ENCODE results near the gene PARVB.

PARVB gene

DNA sequence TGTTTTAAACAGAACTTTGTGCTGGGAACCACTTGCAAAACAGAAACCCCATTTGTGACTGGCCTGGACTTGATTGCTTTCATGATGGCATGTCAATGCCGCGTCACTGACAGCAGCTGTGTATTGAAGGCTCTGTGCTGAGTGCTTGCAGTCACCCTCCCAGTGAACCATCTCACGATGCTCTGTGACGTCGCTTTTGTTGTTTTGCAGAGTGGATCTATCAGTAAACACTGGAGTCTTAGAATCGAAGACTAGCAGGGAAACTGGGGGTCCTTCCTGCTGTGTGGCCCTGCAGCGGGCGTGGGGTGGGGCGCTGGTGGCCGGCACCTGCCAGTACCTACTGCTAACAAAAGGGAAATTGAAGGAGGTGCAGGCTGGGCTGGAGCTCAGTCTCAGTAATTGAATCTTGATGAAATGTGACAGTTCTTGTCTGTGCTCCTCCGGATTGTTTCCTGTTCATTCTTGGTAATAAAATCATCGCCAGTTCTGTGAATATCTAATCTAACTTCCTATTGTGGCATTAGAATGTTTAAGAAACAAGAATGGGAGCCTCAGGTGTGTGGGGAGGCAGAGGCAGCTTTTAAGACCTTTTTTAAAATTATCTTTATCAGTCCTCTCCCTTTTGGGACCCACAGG lies 106.1 kb downstream of the PARVB start:
- Histone ChIP-seq H3K36me3 (replicated peaks; ENCODE audit: low read depth, low read length) (peaks cover 39% of the 10 kb centered on the region), H3K27ac (ENCODE audit: low read length) (no peak overlapping the region), H4K20me1 (ENCODE audit: insufficient read depth, low read length) (peaks cover 15% of the 10 kb centered on the region; the same call in 1 of the 2 replicates), H3K27me3 (ENCODE audit: low read depth, low read length) (no peaks in the 10 kb centered on the region), H3K4me2 (ENCODE audit: low read length) (no peak overlapping the region), H3K4me3 (ENCODE audit: low read length) (no peak overlapping the region), H2AFZ (ENCODE audit: low read depth, low read length) (no peak overlapping the region), H3K79me2 (ENCODE audit: low read length) (no peaks in the 10 kb centered on the region), H3K4me1 (ENCODE audit: low read length) (no peaks in the 10 kb centered on the region), H3K9ac (ENCODE audit: low read length) (no peak overlapping the region), H3K9me3 (ENCODE audit: insufficient read depth, low read length) (no peaks in the 10 kb centered on the region)
- TF ChIP-seq, protein P1, sequence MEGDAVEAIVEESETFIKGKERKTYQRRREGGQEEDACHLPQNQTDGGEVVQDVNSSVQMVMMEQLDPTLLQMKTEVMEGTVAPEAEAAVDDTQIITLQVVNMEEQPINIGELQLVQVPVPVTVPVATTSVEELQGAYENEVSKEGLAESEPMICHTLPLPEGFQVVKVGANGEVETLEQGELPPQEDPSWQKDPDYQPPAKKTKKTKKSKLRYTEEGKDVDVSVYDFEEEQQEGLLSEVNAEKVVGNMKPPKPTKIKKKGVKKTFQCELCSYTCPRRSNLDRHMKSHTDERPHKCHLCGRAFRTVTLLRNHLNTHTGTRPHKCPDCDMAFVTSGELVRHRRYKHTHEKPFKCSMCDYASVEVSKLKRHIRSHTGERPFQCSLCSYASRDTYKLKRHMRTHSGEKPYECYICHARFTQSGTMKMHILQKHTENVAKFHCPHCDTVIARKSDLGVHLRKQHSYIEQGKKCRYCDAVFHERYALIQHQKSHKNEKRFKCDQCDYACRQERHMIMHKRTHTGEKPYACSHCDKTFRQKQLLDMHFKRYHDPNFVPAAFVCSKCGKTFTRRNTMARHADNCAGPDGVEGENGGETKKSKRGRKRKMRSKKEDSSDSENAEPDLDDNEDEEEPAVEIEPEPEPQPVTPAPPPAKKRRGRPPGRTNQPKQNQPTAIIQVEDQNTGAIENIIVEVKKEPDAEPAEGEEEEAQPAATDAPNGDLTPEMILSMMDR (IDR thresholded peaks at IDR 0.05; ENCODE audit: low read depth, low read length) = no peak
- no peak for TF ChIP-seq EZH2phosphoT487 (IDR thresholded peaks at IDR 0.05; ENCODE audit: low read depth)

DNA sequence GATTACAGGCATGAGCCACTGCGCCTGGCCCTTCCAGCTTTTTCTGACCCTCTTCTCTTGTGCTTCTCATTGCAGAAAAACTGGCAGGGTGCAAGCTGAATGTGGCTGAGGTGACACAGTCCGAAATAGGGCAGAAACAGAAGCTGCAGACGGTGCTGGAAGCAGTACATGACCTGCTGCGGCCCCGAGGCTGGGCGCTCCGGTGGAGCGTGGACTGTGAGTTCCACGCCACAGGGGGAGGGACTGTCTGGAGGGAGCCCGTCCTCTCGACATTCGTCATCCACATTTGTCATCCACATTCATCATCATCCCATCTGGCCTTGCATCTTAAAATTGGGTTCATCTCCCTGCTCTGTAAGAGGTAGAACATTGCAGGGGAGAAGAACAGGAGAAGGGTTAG lies 107.3 kb downstream of the PARVB start:
- H3K9me3 ChIP-seq (ENCODE audit: insufficient read depth, low read length) = peaks cover 4% of the 10 kb centered on the region; the same call in 1 of the 2 replicates
- no peak overlapping the region for H3K27ac ChIP-seq (ENCODE audit: low read length)
- no peaks in the 10 kb centered on the region for H3K79me2 ChIP-seq (ENCODE audit: low read length)
- H2AFZ ChIP-seq (ENCODE audit: low read depth, low read length) = no peak overlapping the region
- H3K36me3 ChIP-seq (replicated peaks; ENCODE audit: low read depth, low read length) = peaks cover 42% of the 10 kb centered on the region
- no peak overlapping the region for H3K4me2 ChIP-seq (ENCODE audit: low read length)
- H3K9ac ChIP-seq (ENCODE audit: low read length) = no peak overlapping the region
- TF ChIP-seq, protein P1 (IDR thresholded peaks at IDR 0.05; ENCODE audit: low read depth, low read length) = no peak
- TF ChIP-seq EZH2phosphoT487 (IDR thresholded peaks at IDR 0.05; ENCODE audit: low read depth) = no peak
- H4K20me1 ChIP-seq (ENCODE audit: insufficient read depth, low read length) = peaks cover 15% of the 10 kb centered on the region; the same call in 1 of the 2 replicates
- no peaks in the 10 kb centered on the region for H3K27me3 ChIP-seq (ENCODE audit: low read depth, low read length)
- no peaks in the 10 kb centered on the region for H3K4me1 ChIP-seq (ENCODE audit: low read length)
- no peak overlapping the region for H3K4me3 ChIP-seq (ENCODE audit: low read length)

DNA sequence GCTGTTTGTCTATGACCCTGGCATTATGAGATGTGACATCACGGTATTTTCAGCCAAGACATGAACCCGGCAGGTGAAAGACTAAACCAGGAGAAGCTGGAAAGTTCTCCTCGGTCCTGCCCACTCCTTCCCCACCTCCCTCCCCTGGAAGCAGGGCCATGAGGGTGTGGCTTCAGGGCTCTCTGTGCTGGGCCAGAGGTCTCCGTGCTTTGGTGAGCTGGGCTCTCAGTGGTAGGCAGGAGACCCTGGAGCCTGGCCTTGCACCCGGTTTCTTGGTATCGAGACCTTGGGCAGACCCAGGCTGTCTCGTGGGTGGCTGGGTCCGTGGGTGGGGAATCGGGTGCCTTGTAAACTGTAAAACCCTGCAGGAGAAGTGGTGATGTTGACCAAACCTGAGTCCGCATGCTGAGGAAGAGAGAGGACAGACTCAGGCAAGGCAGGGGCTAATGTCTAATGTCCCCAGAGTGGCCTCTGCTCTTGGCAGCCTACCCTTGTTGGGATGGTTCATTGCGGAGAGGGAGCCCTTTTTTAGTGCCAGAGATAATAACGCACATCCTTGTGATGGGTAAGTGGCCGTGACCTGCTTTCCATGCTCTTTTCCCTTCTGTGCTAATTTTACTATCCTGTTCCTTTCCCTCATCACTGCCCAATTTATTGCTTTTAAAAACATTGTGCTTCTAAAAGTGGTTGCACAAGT lies 108.0 kb downstream of the PARVB start:
- Histone ChIP-seq H3K79me2 (ENCODE audit: low read length) (no peaks in the 10 kb centered on the region), H3K36me3 (replicated peaks; ENCODE audit: low read depth, low read length) (peaks cover 42% of the 10 kb centered on the region), H4K20me1 (ENCODE audit: insufficient read depth, low read length) (peaks cover 15% of the 10 kb centered on the region; the same call in 1 of the 2 replicates), H3K4me1 (ENCODE audit: low read length) (no peaks in the 10 kb centered on the region), H3K9me3 (ENCODE audit: insufficient read depth, low read length) (peaks cover 12% of the 10 kb centered on the region; the same call in 1 of the 2 replicates), H3K27ac (ENCODE audit: low read length) (no peak overlapping the region), H3K9ac (ENCODE audit: low read length) (no peak overlapping the region), H2AFZ (ENCODE audit: low read depth, low read length) (no peak overlapping the region), H3K4me2 (ENCODE audit: low read length) (no peak overlapping the region), H3K4me3 (ENCODE audit: low read length) (no peak overlapping the region), H3K27me3 (ENCODE audit: low read depth, low read length) (no peaks in the 10 kb centered on the region)
- no peak for TF ChIP-seq EZH2phosphoT487 (IDR thresholded peaks at IDR 0.05; ENCODE audit: low read depth)
- TF ChIP-seq, protein P1 (IDR thresholded peaks at IDR 0.05; ENCODE audit: low read depth, low read length) = no peak

DNA sequence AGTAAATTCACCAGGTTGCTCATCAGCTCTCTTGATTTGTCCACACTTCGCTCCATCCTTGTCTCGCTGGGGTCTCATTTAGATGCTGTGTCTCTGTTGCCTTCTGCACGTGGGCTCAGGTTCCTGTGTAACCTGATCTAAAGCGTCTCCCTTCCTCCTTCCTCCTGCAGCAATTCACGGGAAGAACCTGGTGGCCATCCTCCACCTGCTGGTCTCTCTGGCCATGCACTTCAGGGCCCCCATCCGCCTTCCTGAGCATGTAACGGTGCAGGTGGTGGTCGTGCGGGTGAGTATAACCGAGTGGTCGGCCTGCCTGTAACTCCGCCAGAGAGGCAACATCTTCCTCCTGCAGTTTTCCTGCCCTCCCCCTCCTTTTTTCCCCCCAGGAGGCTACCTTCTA lies 108.6 kb downstream of the PARVB start:
- Histone ChIP-seq H3K9ac (ENCODE audit: low read length) (no peak overlapping the region), H2AFZ (ENCODE audit: low read depth, low read length) (no peak overlapping the region), H3K4me1 (ENCODE audit: low read length) (no peaks in the 10 kb centered on the region), H3K4me3 (ENCODE audit: low read length) (no peak overlapping the region), H3K4me2 (ENCODE audit: low read length) (no peak overlapping the region), H3K27ac (ENCODE audit: low read length) (no peak overlapping the region), H3K27me3 (ENCODE audit: low read depth, low read length) (no peaks in the 10 kb centered on the region), H3K79me2 (ENCODE audit: low read length) (no peaks in the 10 kb centered on the region), H3K9me3 (ENCODE audit: insufficient read depth, low read length) (peaks cover 17% of the 10 kb centered on the region; the same call in 1 of the 2 replicates), H3K36me3 (replicated peaks; ENCODE audit: low read depth, low read length) (peaks cover 46% of the 10 kb centered on the region), H4K20me1 (ENCODE audit: insufficient read depth, low read length) (peaks cover 15% of the 10 kb centered on the region; the same call in 1 of the 2 replicates)
- TF ChIP-seq EZH2phosphoT487 (IDR thresholded peaks at IDR 0.05; ENCODE audit: low read depth) = no peak
- TF ChIP-seq, protein P1 (IDR thresholded peaks at IDR 0.05; ENCODE audit: low read depth, low read length) = no peak
